Glomerular visceral epithelial cell (primary cell): ENCODE data around the gene TNP1.
A peak's percentile ranks its signal among the peaks of the same experiment; 100 is the strongest.

Source experiments
- DNase-seq: peaks from one replicate; pipeline ENCODE4 v3.0.0-alpha.2; 2016; ENCODE audit errors: extremely low spot score

The TNP1 gene

DNA sequence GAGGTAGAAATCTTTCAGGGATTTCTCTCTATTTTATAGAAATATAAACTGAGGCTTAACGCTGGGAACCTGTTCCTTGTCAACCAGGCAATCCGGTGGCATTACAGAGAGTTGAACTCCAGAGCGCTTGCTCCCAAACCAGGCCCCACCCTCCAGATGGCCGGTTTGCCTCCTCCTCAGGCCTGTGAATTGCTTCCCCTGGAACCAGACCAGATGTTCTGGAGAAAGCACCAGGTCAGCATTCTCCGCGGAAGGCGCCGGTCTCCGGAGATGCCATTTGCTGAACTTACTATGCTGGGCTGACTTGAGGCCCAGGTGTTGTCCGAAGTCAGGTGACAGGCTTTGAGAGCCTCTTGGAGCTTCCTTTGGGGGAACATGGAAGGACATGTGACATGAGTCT is 17.2 kb downstream of the TNP1 start:
- no peak for DNase-seq

DNA sequence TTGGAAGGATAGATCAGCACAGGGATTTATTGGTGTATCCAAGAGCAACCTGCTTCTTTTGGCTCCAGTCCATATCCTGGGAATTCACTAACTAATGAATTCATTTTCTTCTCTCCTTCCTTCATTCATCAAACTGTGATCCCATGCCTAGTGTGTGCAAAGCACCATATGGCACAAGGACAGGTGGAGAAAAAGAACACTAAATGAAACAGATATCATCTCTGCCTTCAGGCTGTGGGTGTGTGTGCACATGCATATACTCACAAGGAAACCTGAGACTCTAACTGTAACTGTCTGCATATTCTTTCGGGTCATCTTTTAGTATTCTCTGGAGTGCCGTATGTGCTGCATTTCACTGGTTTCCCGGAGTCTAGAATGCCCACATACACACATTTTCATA is 20.2 kb downstream of the TNP1 start:
- no peak for DNase-seq

GRCh38 chr2:216838151-216838550 is 21.7 kb downstream of the TNP1 start:
- no peak for DNase-seq

GRCh38 chr2:216837740-216838139 is 22.1 kb downstream of the TNP1 start:
- no peak for DNase-seq

DNA sequence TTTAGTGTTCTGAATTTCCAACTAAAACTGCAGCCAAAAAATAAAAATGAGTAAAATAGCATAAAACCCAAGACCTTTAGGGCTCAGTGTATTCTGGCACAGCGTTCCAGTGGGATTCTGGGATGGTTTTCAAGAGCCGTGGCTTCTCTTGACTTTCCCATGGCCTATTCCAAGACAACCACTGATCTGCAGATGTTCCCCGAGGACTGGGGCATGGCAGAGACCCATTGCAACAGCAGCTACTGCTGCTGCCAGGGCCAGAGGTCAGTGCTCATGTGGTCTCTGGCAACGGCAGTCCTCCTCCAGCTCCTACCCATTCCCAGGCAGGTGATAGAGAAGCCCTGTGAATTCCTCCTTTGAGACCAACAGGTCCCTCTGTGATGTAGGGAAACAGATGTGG is 26.8 kb downstream of the TNP1 start:
- no peak for DNase-seq

GRCh38 chr2:216830346-216830745 is 29.5 kb downstream of the TNP1 start:
- no peak for DNase-seq

- DNase-seq: peak; percentile 72
Measured at GRCh38 chr2:216829533-216829932, 30.3 kb downstream of the TNP1 start.

GRCh38 chr2:216827073-216827720 is 32.7 kb downstream of the TNP1 start:
- DNase-seq: peak; percentile 16

GRCh38 chr2:216822470-216822869 is 37.4 kb downstream of the TNP1 start:
- no peak for DNase-seq

DNA sequence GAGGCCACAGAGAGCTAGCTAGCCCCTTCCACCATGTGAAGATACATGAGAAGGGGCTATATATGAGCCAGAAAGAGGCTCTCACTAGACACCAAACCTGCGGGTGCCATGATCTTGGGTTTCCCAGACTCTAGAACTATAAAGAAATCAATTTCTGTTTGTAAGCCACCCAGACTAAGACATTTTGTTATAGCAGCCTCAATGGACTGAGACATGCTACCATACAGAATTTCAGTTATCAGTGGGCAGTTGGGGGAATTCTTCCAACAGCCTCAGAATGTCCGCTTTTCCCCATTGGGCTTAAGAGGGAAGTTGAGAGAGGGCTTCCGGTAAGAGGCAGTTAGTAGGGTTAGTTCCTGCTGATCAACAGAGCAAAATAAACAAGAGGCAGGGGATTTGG is 39.2 kb downstream of the TNP1 start:
- no peak for DNase-seq

DNA sequence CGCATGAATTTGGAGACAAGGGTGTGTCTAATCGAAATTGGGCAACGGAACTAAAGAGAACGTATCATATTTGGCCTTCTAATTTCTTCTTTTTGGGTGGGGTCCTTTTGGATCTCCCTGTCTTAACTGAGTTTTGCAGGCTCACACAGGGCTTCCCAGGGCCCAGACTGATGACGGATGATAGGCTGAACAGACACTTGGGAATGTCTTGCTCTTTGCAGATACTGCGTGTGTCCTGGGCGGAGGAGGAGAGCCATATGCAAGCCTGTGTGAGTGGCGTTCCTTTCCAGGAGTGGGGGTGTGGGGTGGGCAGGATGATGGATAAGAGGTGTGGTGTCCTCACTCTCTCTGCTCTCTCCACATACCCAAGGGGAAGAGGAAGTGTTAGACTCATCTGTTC is 40.1 kb downstream of the TNP1 start:
- DNase-seq: no peak

- DNase-seq: no peak
Measured at GRCh38 chr2:216819055-216819454, 40.8 kb downstream of the TNP1 start.

GRCh38 chr2:216810399-216811160 is 49.3 kb downstream of the TNP1 start:
- DNase-seq: no peak
